ENCODE measurements around the gene GNAQ.

- TF ChIP-seq TEAD4 (IDR thresholded peaks at IDR 0.05) (no peak), FOXM1 (IDR thresholded peaks at IDR 0.05; ENCODE audit: borderline replicate concordance, low read depth) (no peak)
Observed at GRCh38 chr9:77833561-77834429, 197.8 kb downstream of the GNAQ start.

All from Ishikawa (cell line).